Neural progenitor cell (in vitro differentiated cells): ENCODE results near the gene UQCRH.

ENCODE experiments used
- EZH2 ChIP-seq: fragments of 200-600 bp; sonication (generic); IDR thresholded peaks from 2 replicates; pipeline ENCODE4 v1.6.1; 2017; ENCODE audit warnings: antibody characterized with exemption, mild to moderate bottlenecking, moderate library complexity
- TF ChIP-seq, protein P1 (sequence below): fragments of 200-600 bp; sonication (generic); IDR thresholded peaks from 2 replicates; pipeline ENCODE4 v1.5.1; 2017; ENCODE audit warnings: antibody characterized with exemption, mild to moderate bottlenecking

DNA sequence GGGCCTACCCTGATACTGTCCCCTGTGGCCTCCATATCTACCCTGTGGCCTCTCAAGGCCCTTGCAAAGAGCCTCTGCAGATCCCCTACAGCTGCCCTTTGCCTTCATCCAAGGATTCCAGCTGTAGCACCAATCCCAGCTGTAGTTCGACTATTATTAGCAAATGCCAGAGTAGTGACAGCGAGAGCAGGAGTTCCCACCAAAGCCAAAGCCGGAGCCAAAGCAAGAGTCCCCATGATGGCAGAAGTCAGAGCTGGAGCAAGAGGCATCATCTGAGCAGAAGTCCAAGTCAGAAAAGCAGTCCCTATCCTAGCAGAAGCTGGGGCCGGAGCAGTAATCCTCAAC, 39.8 kb downstream of the UQCRH start:
- TF ChIP-seq, protein P1, sequence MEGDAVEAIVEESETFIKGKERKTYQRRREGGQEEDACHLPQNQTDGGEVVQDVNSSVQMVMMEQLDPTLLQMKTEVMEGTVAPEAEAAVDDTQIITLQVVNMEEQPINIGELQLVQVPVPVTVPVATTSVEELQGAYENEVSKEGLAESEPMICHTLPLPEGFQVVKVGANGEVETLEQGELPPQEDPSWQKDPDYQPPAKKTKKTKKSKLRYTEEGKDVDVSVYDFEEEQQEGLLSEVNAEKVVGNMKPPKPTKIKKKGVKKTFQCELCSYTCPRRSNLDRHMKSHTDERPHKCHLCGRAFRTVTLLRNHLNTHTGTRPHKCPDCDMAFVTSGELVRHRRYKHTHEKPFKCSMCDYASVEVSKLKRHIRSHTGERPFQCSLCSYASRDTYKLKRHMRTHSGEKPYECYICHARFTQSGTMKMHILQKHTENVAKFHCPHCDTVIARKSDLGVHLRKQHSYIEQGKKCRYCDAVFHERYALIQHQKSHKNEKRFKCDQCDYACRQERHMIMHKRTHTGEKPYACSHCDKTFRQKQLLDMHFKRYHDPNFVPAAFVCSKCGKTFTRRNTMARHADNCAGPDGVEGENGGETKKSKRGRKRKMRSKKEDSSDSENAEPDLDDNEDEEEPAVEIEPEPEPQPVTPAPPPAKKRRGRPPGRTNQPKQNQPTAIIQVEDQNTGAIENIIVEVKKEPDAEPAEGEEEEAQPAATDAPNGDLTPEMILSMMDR = no peak
- no peak for TF ChIP-seq EZH2
